ENCODE data around the gene MED15.
"Not testable (repeated sequence)": the region's sequence is repeated elsewhere in the genome, so short reads cannot be mapped to it uniquely, and the experiment has no call there.

The MED15 gene, protein sequence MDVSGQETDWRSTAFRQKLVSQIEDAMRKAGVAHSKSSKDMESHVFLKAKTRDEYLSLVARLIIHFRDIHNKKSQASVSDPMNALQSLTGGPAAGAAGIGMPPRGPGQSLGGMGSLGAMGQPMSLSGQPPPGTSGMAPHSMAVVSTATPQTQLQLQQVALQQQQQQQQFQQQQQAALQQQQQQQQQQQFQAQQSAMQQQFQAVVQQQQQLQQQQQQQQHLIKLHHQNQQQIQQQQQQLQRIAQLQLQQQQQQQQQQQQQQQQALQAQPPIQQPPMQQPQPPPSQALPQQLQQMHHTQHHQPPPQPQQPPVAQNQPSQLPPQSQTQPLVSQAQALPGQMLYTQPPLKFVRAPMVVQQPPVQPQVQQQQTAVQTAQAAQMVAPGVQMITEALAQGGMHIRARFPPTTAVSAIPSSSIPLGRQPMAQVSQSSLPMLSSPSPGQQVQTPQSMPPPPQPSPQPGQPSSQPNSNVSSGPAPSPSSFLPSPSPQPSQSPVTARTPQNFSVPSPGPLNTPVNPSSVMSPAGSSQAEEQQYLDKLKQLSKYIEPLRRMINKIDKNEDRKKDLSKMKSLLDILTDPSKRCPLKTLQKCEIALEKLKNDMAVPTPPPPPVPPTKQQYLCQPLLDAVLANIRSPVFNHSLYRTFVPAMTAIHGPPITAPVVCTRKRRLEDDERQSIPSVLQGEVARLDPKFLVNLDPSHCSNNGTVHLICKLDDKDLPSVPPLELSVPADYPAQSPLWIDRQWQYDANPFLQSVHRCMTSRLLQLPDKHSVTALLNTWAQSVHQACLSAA

DNA sequence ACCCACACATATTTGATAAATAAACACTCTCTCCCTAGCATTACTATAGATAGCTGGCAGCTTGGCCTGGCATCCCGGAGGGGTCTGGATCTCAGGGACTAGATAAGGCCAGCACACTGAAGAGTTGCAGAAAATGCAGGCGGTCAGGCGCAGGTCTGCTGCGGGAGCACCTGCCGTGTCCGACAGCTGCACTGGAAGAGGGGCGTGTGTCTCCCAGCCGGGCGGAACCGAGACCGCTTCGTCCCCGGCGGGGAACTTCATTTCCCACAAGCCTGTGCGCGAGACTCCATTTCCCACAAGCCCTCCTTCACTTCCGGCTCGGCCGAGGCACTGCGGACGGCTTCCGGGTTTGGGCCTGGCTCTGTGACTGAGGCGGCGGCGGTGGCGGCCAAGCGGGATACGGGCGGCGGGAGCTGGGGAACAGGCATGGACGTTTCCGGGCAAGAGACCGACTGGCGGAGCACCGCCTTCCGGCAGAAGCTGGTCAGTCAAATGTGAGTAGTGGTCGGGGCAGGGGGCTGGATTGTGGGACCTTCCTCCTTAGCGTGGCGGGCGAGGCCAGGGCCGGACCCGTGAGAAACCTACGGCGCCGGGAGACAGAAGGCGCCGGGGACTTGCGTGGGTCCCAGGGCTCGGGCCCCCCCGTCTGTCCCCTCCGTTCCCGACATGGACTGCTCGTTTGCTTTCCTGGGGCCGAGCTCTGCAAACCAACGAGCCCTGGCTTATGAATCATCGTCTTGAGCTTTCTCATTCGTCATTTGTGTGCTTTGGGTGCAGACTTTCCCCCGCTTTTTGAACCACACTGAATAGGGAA is at the start of gene MED15:
TSS of gene MED15 (plus strand) at position 358 of the 814 bp plus-strand sequence. CDS start at position 427, 69 bp downstream.
- DNase-seq: peak; percentile 78

DNA sequence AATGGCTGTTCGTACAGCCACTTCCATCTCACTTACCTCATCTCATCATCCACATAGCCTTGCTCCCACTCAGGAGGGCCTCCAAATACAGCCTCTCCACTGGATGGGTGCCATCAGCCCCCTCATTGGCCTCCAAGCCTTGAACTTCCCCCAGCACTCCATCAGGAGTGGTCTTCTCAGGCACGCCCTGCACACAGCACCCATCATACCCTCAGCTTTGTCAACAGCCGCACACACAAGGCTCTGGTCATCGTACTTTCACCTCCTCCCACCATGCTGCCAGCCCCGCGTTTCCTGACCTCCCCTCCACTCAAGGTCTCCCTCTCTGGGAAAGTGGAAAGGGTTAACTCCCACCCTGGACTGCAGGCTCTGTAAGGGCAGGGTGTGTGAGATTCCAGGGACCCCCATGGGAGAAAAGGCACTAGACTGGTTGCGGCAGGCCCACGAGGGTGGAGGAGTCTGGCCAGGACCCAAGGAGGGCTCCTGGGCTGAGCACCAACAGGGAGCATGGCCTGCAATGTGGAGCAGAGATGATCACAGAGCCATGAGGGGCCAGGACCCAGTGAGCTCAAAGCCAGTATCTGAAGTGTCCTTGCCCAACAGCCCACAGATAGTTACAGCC is 48.8 kb upstream of the MED15 start:
- DNase-seq: no peak

DNA sequence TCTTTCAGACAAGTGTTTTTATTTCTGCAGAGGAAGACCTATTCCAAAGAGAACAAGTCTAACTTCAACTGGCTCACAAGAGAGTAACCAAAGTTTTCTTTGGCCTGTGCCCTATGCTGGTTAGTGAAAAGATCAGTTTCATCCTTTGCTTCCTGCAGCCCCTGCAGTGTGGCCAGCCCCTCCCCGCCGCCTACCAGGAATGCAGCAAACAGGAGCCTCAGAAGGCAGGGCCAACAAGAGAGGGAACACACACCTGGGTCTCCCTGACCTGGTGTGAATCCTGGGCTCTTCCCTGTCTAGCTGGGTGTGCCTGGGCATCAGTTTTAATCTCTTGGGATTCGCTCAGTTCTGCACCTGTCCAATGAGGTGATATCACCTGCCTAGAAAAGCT is 48.3 kb upstream of the MED15 start:
- no peak for DNase-seq

DNA sequence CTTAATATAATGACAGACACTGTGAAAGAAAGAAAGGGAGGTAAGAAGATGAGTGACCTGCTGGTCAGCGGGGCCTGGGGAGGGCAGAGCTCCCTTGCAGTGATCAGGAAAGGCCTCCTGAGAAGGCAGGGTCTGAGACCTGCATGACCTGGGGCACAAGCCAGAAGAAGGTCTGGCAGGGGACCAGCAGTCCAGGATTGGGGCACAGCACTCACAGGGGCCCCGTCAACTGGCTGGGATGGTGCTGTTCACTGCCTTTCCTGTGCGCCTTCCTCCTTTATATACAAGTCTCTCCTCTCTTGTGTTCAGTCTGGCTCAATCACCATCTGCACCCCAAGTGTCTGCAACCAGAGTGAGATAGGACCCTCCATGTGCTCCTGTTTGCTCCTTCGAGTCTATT is 47.5 kb upstream of the MED15 start:
- no peak for DNase-seq

DNA sequence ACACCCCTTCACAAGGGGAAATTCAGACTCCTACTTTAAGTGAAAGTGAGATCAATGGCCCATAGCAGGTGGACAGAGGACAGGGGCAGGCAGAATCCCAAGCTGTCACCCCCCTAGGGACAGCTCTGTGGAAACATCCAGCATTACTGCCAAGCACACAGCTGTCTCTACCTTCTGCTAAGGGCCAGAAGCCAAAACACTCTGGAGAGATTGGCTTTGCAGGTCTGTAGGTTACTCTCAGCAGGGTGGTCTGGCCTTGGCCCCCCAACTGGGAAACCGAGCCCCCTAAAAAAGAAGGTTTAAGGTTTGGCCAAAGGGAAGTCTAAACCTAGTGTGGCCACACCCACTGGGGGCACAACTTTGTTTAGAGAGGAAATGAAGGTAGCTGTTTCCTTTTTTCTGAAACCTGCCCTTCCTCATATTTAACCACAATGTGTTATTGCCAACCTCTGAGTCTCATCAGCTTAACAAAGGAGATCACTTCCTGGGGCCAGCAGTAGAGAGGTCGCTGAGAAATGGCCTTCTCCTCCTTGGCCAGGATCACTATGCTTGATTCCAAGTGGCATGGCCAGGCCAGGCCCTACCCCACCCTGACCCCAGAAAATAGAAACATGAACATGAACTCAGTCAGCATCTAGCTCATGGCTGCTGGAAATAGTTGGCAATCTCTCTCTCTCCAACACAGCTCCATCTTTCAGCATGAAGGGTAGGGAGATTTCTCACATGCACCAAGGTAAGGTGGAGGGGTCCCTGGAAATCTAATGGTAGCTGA is 43.9 kb upstream of the MED15 start:
- no peak for DNase-seq

DNA sequence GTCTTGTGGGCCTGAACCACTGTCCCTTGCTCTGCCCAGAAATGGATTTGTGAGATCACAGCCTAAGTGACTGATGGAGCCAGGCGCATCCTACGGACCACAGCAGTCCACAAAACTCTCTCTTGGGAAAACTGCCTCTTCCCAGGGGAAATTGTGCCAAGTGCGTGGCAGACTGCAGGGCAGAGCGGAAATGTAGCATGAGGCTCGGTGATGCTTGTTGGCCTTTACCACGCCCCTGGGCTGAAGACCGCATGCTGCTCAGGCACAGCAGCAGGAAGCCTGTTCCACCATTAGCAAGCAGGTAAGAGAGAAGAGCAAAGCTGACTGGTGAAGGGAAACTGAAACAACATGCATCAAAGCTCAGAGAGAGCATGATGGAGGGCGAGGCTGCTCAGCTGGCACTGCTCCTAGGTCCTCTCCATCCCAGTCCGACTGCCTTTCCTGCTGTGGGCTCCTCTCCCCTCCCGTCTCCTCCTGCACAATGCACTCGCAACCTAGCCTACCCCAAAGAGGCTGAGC is 43.3 kb upstream of the MED15 start:
- DNase-seq: no peak

DNA sequence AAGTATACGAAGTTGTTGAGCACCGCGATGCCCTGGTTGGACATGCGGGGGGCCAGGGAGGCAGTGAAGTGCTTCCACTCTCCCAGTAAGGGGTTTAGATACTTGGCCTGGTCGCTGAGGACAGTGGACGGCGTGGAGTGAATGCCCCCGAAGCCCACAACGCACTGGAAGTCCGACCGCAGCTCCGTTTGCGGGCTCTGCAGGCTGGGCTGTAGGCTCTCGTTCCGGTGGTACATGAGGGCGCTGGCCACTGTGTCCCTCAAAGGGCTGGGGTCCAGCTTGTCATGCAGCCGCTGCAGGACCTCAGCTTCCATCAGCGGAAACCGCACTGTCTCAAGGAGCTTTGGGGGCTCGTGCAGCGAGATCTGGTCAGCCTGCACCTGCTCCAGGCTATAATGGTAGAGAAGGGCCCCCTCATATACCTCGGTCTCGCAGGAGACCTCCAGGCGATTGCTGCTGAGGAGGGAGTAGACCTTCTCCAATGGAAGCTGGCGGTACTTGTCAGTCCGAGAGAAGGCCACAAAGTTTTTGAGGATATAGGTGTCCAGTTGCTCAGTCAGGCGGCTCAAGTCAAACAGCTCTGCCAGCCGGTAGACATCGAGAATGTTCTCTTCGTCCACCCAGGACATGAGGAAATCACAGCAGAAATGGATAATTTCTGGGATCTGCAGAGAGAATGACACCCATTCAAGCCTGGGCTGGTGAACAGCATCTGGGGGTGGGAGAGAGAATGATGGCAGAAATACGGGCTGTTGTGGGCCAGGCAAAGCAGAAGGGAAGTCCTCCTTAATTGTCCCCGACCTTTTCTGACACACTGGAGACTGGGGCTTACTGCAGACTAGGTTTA is 42.3 kb upstream of the MED15 start:
- no peak for DNase-seq

DNA sequence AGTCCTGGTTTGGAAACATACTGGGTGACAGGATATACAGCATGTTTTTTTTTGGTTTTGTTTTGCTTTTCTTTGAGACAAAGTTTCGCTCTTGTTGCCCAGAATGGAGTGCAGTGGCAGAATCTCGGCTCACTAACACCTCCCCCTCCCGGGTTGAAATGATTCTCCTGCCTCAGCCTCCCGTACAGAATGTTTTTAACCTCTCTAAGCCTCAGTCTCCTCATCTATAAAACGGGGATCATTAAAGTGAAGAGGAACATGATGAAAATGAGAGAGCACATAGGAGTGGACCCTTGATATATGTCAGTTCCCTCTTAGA is 41.7 kb upstream of the MED15 start:
- no peak for DNase-seq

DNA sequence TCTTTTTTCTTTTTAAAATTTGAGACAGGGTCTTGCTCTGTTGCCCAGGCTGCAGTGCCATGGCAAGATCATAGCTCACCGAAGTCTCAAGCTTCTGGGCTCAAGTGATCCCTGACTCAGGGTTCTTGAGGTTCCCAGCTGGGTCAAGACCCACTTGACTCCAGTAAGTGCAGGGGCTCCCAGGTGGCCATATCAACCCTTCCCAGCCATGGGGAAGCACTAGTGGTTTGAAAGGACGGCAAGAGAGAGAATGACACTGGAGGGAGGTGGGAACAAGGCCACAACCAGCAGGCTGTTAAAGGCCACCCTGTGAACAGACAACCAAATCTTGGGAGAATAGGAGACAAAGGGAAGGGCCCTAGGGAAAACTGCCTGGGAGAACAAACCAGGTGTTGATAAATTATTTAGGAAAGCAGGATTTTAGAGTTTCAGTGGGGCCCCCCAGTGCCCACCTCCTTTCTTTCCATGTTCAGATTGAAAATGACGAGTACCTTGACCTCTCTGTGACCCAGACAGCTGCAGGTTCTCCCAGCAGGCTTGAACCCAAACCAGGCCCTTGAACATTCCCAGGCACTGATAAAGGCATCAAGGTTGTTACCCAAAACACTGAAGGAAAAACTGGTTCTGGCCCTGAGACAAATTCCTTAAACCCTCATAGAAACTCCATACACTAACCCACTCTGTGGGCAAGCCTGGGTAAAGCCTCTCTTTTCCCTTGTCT is 40.6 kb upstream of the MED15 start:
- DNase-seq: no peak

DNA sequence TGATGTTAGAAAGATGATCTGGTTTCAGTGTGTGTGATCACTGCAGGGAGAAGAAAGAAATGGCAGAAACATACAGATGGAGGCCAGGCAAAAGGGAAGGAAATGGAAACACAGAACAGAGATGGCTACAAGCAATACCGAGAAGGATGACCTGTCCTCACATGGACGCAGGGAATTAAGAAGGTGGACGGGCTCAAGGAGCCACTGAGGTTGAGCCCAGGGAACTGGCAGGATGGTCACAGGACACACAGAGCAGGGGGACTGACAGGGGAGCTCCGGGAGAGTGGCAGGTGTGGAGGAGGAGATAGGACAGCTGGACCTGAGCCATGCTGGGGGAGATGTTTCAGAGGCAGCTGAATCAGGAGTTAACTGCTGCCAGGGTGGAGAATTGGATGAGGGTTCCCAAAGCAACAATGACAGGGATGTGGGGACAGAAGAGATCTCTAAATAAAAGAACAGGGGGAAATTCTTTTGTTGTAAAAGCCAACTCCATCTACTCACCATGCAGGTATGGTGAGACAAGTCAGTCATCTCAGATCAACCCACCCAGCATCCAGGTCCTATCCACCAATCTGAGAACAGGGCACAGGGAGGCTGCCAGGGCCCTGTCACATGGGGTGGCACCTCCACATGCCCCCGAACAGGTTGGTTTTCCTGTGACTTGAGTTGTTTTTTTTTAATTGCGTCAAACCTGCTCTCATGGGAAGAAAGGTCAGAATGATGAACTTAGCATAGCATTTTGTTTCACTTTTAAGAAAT is 38.1 kb upstream of the MED15 start:
- DNase-seq: no peak

DNA sequence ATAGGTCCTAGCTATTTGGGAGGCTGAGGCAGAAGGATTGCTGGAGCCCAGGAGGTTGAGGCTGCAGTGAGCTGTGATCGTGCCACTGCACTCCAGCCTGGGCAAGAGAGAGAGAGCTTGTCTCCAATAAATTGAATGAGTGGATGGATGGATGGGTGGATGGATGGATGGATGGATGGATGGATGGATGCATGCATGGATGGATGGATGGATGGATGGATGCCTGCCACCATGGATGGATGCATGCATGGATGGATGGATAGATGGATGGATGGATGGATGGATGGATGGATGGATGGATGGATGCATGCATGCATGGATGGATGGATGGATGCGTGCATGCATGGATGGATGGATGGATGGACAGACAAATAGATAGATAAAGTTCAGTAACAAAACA is 36.9 kb upstream of the MED15 start:
- not testable (repeated sequence) for DNase-seq

DNA sequence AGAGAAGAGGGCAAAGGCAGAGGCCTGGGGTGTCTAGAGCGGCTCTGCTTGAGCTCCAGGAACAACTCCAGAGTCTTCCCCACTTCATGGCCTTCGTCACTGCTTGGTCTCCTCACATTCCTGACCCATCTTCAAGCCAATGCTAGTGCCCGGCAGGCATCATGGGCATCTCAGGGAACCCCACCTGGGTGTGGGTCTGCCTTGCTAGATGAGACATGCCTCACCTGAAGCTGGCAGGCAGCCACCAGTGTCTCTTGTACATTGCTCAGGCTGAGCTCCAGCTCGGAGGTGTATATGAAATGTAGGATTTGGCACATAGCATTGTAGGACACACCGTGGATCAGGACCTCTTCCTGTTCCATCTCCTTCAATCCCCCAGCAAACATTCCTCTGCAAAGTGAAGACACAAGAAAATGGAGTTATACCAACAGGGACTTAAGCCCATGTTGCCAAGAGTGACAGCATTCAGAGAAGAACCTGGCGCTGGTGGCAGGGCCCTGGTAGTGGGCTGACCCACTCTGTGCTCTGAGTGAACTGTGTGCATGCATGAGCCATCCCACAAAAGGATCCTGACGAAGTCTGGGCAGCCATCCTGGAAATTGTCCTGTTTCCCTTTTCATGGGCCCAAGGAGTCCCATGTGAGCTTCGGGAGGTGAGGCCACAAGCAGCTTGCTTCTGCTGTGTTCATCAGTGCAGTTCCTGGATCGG is 36.1 kb upstream of the MED15 start:
- DNase-seq: no peak

DNA sequence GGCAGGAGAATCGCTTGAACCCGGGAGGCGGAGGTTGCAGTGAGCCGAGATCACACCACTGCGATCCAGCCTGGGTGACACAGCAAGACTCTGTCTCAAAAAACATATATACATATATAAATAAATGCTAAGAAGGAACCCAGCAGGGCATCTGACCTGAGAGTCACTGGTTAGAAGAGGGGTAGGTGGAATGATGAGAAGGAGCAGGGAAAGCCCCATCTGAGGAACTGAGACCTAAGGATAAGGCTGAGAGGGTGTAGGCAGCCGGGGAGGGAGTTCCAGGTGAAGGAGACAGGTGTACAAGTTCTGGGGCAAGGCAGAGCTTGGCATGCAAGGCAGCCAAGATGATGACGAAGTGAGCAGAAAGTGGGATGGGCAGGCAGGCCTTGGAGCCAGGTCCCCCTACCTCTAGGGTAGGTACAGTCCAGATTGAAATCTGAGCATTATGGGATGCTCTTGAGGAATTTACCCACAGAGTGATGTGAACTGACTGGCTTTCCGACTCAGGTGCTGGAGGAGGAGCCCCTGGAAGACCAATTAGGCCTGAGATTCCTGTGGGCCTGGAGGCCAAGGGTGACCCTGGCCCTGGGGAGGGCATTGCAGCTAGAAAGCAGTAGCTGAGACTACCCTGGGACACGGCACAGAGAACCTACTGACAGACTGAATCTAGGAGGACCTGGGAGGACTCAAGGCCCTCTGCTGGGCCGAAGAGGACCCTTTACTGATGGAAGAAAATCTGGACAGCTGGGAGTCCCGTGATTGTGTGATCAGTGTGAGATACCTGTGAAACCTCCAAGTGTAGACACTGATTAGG is 34.6 kb upstream of the MED15 start:
- no peak for DNase-seq

DNA sequence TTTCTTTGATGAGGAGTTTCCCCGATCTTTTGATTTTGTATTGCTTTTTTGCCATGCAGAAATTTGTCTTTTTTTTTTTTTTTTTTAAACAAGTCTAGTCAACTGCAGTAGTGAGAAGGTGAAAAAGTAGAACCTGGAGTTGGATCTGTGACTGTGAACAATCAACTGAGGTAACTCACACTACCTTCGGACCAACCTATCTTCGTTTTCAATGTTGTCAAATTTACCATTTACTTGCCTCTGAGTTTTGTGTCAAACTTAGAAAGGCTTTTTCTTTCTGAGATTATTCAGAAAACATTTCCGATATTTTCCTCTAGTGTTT is 32.3 kb upstream of the MED15 start:
- no peak for DNase-seq

DNA sequence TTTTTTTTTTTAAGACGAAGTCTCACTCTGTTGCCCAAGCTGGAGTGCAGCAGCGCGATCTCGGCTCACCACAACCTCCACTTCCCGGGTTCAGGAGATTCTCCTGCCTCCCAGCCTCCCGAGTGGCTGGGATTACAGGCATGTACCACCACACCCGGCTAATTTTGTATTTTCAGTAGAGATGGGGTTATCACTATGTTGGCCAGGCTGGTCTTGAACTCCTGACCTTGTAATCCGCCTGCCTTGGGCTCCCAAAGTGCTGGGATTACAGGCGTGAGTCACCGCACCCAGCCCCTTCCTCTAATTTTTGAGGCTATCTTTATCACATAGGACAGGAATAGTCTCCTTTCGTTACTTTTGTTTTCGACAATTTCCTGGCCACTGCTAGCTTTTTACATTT is 31.8 kb upstream of the MED15 start:
- DNase-seq: not testable (repeated sequence)

DNA sequence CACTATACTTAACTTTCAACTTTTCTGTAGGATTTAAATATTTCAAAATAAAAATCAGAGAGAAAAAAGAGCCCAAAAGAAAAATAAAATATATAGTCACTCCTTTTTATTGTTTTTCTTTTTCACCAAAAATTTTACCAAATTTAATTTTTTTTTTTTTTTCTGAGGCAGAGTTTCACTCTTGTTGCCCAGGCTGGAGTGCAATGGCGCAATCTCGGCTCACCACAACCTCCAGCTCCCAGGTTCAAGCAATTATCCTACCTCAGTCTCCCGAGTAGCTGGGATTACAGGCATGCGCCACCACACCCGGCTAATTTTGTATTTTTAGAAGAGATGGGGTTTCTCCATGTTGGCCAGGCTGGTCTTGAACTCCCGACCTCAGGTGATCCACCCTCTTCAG is 29.4 kb upstream of the MED15 start:
- DNase-seq: not testable (repeated sequence)

DNA sequence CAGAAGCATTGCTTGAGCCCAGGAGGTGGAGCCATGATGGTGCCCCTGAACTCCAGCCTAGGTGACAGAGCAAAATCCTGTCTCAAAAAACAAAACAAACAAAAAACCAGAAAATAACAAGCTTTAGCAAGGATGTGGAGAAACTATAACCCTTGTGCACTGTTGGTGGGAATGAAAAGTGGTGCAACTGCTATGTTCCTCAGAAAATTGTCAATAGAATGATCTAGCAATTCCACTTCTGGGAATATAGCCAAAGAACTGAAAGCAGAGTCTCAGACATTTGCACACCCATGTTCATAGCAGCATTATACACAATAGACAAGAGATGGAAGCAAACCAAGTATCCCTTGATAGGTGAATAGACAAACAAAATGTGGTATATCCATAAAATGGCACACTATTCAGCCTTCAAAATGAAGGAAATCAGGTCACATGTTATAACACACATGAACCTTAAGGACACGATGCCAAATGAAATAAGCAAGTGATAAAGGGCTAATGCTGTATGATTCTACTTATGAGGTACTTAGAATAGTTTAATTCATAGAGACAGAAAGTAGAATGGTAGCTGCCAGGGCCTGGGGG is 27.7 kb upstream of the MED15 start:
- DNase-seq: no peak

DNA sequence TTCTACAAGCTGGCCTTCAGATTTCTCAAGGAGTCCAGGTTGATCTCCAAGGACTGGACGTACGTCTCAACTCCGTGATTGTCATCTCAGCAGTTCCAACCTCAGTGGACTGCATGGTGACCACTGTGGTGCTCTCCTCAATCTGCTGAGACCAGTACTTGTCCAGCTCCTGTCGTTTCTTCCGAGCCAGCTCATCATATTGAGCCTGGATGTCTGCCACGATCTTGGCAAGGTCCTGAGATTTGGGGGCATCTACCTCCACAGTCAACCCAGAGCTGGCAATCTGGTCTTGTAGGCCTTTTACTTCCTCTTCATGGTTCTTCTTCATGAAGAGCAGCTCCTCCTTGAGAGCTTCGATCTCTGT is 24.3 kb upstream of the MED15 start:
- DNase-seq: not testable (repeated sequence)
